ENCODE measurements around the gene MYO5B.

- TF ChIP-seq CTCF (IDR thresholded peaks at IDR 0.05) (no peak), POLR2A (IDR thresholded peaks at IDR 0.05; ENCODE audit: low read depth) (no peak), POLR2AphosphoS5 (IDR thresholded peaks at IDR 0.05) (no peak)
Observed at GRCh38 chr18:50167966-50168365, 27.0 kb downstream of the MYO5B start.

Measured in esophagus muscularis mucosa (tissue), 3 donors.